B cell (primary cell): Measurements from ENCODE around the gene HSPA1A.

Experiments used
- CTCF ChIP-seq: fragments of 200-600 bp; IDR thresholded peaks from one replicate; pipeline ENCODE4 v1.8.0; 2022; ENCODE audit warnings: antibody characterized with exemption, mild to moderate bottlenecking
- EZH2 ChIP-seq: IDR thresholded peaks from 2 replicates; pipeline ENCODE4 v1.6.1; 2012; ENCODE audit warnings: borderline replicate concordance, low read depth, mild to moderate bottlenecking, moderate library complexity, low read length; ENCODE audit not compliant: insufficient read depth, poor library complexity, severe bottlenecking

- no peak for TF ChIP-seq CTCF
- no peak for TF ChIP-seq EZH2
Observed at GRCh38 chr6:31776485-31776988, 38.8 kb upstream of the HSPA1A start.
